ENCODE results near the gene MADD.
A peak's percentile ranks its signal among the peaks of the same experiment; 100 is the strongest.

The MADD gene

DNA sequence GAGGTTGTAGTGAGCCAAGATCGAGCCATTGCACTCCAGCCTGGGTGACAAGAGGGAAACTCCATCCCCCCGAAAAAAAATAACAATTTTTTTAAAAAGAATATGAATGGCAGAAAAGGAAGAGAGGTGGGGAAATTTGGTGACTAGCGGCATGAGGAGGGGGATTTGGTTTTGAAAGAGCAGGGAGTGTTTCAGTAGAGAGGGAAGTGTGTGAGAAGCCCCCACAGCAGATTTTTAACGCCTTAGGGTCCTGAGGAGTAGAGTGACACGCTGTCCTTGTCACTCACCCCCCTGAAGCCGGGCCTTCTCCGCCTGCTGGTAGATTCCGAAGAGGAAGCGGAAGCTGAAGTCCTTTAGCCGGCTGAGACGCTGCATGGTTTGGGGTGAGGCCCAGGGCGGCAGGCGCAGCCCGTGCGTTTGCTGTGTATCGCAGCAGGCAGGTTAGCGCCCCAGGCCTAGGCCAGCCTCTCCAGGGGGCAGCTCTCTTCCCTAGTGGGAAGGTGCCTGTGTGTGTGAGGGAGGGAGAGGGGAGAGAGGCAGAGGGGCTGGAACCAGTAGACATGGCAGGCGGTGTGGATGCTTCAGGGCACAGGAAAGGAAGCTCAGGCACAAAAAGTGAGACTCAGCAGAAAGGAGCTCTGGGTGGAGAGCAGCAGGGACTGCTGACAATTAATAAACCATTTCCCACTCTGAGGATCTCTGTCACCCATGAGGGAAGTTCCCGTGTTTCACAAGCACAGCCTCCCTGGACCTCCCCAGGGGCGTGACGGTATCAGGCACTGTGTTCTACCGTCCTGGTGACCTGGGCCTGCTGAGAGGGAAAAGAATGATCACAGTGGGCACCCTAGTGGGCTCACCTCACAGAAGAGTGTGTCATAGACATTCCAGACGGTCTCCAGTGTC, 25.2 kb upstream of the MADD start:
- TF ChIP-seq, protein P1, sequence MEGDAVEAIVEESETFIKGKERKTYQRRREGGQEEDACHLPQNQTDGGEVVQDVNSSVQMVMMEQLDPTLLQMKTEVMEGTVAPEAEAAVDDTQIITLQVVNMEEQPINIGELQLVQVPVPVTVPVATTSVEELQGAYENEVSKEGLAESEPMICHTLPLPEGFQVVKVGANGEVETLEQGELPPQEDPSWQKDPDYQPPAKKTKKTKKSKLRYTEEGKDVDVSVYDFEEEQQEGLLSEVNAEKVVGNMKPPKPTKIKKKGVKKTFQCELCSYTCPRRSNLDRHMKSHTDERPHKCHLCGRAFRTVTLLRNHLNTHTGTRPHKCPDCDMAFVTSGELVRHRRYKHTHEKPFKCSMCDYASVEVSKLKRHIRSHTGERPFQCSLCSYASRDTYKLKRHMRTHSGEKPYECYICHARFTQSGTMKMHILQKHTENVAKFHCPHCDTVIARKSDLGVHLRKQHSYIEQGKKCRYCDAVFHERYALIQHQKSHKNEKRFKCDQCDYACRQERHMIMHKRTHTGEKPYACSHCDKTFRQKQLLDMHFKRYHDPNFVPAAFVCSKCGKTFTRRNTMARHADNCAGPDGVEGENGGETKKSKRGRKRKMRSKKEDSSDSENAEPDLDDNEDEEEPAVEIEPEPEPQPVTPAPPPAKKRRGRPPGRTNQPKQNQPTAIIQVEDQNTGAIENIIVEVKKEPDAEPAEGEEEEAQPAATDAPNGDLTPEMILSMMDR (conservative IDR thresholded peaks at IDR 0.05): no peak
- H3K27ac ChIP-seq: no peak overlapping the region; the same call in 1 of the 2 replicates

DNA sequence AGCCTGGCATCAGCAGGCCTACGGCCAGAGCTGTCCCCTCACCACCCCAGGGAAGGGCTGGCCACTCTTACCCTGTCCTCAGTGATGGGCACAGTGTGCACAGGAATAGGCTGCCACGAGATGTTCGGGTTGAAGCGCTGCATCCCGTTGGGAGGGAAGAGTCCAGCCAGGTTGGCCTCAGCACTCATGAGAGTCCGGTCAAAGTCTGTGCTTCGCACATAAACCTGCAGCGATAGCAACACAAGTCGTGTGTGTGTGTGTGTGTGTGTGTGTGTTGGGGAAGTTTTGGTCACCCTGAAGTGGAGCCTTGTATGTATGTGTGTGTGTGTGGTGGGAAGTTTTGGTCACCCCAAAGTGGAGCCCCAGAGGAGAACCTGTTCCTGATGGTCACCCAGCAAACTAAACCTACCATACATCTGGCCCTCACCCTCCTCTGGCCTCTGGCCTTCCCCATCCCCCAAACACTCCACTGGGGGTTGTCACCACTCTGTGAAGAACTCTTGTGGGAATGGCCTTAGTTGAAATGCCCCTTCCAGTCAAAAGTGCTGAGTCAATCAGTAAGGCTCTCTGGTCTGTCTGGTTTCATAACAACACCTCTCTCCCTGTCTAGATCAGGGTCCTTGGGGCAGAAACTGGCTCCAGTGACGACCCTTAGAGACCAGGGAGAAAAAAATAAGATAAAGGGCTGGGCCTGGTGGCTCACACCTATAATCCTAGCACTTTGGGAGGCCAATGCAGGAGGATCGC, 24.1 kb upstream of the MADD start:
- no peak overlapping the region for H3K27ac ChIP-seq
- TF ChIP-seq, protein P1 (conservative IDR thresholded peaks at IDR 0.05): no peak

DNA sequence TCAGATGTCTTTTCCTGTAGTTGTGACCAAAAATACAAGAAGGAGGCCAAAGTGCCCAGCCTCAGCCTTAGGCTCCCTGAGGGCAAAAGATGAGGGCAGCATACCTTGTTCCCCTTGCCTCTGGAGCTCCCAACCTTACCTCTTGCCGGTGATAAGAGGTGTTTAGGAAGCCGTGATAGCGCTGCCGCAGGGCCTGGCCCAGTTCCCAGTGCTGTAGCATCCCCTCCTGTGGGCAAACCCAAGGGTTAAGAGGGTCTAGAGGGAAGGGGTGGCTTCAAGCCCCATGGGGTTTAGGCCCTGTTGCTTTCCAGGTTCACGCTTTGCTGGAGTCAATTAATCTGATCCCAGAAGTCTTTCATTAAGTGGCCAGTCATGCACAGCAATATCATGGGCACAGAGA, 22.4 kb upstream of the MADD start:
- H3K27ac ChIP-seq: no peak overlapping the region; the same call in 1 of the 2 replicates
- TF ChIP-seq, protein P1 (conservative IDR thresholded peaks at IDR 0.05): no peak

DNA sequence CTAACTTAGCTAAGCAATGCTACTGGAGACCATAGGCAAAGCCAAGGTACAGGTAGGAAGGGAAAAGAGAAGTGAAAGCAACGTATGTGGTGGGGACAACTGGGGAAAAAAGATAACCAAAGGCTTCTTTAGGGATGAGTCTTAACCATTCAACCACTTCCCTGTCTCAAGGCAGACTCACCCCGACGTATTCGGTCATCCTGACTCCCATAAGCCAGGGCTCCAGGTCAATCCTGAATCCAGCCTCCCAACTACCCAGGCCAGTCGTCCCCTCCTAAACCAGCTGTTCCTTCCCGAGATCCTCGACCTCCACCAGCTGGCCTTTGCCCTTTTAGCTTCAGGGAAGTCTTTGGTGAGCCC, 21.6 kb upstream of the MADD start:
- H3K27ac ChIP-seq: peak overlapping the region; percentile 82
- TF ChIP-seq, protein P1 (conservative IDR thresholded peaks at IDR 0.05): no peak

DNA sequence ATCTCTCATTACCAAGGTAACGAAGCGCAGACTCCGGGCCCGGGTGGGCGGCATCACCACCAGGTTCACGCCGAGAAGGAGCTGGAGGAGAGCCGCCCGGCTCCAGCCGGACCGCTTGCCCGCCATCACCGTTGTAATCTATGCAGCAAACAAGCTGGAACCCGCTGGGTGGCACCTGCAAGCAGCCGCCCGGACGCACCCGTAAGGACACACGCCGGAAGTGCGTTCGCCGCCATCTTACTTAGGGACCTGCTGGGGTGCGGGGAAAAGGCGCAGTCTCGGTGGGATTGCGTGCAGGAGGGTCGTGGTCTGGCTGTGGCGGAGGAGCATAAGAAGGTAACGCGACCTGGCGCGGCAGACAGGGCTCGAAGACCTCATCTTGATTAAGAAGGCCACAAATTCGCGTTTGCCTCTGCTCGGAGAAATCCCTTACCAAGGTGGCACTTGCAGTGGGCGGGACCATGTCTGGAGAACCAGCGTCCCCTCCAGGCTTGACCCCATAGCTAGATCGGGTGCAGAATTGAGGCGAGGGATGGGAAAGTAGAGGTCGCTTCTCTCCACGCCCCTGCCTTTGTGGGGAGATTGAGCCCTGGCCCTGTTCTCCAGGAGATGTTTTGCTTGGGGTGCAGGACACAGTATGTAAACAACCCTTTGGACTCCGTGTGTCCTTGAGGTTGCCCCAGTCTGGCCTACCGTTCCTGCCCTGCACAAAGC, 21.1 kb upstream of the MADD start, which contains the start of gene ACP2:
Gene ACP2, minus strand, starts transcription at position 151 of the 714 bp plus-strand sequence. Its CDS starts 25 bp downstream, at position 126.
- TF ChIP-seq, protein P1 (conservative IDR thresholded peaks at IDR 0.05): 0 out of 2 replicates have a peak, but pooled peaks have one; percentile 20

DNA sequence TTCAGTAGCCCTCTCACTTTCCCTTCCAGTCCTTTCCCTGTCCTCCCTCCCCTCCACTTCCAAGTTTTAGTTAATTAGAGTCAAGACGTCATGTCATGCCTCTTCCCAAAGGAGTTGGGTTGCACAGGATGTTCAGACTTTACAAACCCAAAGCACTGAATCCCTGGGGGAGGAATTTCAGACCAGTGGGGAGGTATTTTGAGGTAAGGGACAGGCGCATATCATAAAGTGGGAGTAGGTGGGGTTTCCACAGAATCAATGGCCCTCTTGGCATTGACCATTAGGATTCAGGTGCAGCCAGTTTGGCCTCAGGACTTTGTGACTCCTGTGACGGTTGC, 20.6 kb upstream of the MADD start:
- peak overlapping the region; percentile 82 for H3K27ac ChIP-seq
- TF ChIP-seq, protein P1 (conservative IDR thresholded peaks at IDR 0.05): no peak

More for the DNA sequence above, 21.1 kb upstream of the MADD start, which contains the start of gene ACP2:
- H3K27ac ChIP-seq: peak within 1 kb of the TSS; percentile 82

DNA sequence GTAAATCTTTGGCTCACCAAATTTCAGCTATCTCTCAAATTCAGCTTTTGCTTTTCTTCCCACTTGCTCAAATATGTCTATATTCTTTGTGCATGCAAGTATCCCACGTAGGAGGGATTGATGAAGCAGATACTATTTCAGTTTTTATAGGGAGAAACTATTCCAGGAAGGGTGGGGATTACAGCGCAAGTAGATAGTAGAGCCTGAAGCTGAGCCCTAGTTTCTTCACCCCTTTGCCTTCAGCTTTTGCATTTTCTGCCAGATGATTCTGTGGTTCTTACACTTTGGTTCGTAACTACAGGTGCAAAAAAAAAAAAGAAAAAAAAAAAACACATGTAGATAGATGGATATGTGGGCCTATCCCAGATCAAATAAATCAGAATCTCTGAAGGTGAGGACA, 18.2 kb upstream of the MADD start:
- no peak overlapping the region for H3K27ac ChIP-seq
- TF ChIP-seq, protein P1 (conservative IDR thresholded peaks at IDR 0.05): no peak

Data from VCaP (cell line).